ENCODE results near the gene THSD7A.

- no peak for TF ChIP-seq POLR2AphosphoS5 (IDR thresholded peaks at IDR 0.05; ENCODE audit: borderline replicate concordance, low read depth, low read length)
- TF ChIP-seq EZH2 (IDR thresholded peaks at IDR 0.05) = no peak
Measured at GRCh38 chr7:11727864-11728263, 104.1 kb downstream of the THSD7A start.

Measured in SK-N-MC (cell line).